GM12873 (cell line): ENCODE measurements around the gene ACSF3.
A peak's percentile ranks its signal among the peaks of the same experiment; 100 is the strongest.

Experiments used
- TF ChIP-seq, protein P1 (sequence below): IDR thresholded peaks from 2 replicates; pipeline ENCODE4 v1.5.1; 2012; ENCODE audit warnings: low read depth, mild to moderate bottlenecking, moderate library complexity, low read length, control low read depth; ENCODE audit not compliant: insufficient read depth; ENCODE audit errors: missing control alignments

The ACSF3 gene

DNA sequence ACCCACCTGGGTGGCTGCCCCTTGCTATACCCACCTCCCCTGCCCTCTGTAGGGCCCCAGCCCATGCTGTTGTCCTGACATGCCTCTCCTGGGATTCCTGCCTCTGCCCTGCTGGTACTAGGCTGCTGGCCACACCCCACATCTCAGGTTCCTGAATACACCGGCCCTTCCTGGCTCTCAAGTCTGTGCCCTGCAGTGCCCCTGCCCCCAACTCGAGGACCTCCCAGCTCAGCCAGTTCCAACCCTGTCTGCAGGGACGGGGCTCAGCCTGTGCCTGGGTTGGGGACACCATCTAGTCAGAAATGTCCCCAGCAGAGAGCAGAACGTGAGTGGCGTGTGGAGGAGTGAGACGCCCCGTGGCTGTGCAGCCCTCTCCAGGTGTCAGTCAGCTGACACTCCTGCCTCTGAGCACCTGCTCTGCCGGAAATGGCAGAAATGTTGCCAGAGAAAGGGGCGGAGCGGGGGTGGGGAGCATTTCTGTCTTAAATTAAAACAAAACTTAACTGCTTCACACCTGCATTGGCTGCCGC lies 28.7 kb downstream of the ACSF3 start:
- TF ChIP-seq, protein P1, sequence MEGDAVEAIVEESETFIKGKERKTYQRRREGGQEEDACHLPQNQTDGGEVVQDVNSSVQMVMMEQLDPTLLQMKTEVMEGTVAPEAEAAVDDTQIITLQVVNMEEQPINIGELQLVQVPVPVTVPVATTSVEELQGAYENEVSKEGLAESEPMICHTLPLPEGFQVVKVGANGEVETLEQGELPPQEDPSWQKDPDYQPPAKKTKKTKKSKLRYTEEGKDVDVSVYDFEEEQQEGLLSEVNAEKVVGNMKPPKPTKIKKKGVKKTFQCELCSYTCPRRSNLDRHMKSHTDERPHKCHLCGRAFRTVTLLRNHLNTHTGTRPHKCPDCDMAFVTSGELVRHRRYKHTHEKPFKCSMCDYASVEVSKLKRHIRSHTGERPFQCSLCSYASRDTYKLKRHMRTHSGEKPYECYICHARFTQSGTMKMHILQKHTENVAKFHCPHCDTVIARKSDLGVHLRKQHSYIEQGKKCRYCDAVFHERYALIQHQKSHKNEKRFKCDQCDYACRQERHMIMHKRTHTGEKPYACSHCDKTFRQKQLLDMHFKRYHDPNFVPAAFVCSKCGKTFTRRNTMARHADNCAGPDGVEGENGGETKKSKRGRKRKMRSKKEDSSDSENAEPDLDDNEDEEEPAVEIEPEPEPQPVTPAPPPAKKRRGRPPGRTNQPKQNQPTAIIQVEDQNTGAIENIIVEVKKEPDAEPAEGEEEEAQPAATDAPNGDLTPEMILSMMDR, result no peak

DNA sequence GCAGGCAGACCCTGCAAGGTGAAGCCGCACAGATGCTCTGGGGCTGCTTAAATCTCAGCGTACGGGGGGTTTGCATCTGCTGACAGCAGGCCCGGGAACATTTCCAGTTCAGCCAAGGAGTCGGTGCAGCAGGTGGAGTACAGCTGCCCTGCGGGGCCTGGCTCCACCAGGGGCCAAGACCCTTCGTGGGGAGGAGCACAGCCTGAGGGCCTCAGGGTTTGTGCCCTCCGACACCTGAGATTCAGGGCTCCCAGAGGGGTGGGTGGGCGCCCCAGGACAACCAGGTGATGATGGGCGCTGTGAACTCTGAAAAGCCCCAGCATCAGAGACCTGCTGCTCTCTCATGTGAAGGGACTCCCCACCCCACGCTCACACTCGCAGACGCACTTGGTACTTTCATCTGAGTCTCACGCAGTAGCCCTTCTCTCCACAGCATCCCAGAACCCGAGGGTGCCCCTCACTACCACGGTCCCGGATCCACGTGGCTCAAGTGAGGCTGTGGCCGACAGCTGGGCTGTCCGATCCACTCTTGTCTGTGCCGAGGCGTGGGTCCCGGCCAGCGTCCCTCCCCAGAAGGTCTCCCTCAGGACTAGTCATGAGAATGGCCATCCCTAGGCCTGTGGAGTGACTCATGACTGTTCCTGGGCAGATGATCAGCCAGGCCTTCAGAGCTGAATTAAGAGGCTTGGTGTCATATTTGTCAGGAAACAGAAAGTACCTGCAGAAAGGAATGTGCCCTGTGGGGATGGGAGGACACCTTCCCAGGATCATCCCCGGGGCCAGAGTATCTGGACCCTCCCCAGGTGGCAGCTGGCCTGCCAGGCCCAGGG lies 29.6 kb downstream of the ACSF3 start:
- TF ChIP-seq, protein P1, result no peak

DNA sequence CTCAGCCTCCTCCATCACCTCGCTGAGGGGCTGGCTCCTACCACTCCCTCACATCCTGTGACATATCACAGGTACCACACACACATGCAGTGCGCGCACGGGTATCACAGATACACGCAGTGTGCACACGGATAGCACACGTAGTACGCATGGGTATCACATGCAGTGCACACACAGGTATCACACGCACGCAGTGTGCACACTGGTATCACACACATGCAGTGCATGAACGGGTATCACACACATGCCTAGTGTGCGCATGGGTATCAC lies 30.1 kb downstream of the ACSF3 start:
- TF ChIP-seq, protein P1, result no peak

DNA sequence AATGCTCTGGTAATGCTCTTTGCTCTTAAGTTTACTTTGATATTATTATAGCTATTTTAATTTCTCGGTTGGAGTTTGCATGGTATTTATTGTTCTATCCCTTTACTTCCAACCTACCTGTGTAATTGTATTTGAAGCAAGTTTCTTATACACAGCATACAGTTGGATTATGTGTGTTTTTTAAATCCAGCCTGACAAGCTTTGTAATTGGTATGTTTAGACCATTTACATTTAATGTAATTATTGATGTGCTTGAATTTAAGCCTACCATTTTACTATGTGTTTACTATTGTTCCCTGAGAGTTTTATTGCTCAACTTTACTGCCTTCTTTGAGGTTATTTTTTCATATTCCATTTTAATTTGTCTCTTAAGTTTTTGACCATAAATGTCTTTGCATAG lies 35.7 kb downstream of the ACSF3 start:
- TF ChIP-seq, protein P1, result no peak

DNA sequence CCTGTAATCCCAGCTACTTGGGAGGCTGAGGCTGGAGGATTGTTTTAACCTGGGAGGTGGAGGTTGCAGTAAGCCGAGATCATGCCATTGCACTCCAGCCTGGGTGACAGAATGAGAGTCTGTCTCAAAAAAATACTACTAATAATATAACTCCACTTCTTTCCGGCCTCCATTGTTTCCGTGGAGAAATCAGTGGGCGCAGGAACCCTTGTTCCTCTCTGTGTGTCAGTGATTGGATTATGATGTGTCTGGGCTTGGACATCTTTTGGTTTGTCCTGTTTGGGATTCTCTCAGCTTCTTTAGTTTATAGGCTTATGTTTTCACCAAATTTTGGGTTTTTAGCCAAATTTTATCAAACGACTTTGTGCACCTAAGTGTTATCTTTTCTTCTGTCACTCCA lies 36.8 kb downstream of the ACSF3 start:
- TF ChIP-seq, protein P1, result no peak

GRCh38 chr16:89131783-89132182 lies 38.1 kb downstream of the ACSF3 start:
- TF ChIP-seq, protein P1, result no peak

DNA sequence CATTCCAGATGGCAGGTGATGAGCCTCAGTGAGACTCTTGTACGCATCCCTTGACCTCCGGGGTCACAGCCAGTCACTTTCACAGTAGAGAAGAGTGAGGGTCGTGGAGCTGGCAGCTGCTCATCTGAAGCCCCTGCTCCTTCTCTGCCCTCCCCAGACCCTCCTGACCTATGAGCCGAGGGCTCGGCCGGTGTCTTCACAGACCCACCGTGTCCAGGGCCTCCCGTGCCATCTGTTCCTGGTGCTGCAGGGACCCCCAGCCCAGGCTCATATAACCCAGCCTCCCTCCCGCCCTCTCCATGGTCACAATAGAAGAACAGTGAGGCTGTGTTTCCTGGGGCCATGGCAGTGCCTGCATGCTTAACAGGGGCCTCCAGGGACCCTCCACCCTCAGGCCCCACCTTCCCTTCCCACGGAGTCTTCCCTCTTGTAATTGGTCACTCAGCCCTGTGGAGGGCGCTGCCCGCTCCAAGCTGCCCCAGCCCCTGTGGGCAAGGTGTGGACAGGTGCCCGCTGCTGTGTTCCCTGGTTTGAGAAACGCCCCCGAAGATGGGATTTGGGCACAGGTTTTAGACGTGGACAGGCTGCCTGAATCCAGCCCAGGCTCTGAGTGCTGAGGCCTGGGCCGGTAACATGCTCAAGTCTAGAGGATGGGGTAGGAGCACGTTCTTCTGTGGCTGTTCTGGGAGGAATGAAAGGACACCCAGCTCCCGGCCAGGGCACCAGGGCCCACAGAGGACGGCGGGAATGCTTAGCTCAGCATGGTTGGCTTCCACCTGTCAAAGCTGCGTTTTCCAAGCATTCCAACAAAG lies 38.7 kb downstream of the ACSF3 start:
- TF ChIP-seq, protein P1, result peak; percentile 9
